Suprapubic skin (tissue), 4 donors: Measurements from ENCODE around the gene SAMD10. TPM values are rescaled to one million over a fixed set of nuclear protein-coding genes. Genes with fewer than 3 reads are reported as not detected.

Source experiments
- DNase-seq, 2 donors: peaks; one replicate each; pipeline ENCODE4 v3.0.0-alpha.2; 2019; ENCODE audit warnings: low spot score in 2 of 2
- H3K27ac ChIP-seq: fragments of 200-600 bp; sonication (generic); one replicate; pipeline ENCODE4 v1.5.1; 2019
- H3K27me3 ChIP-seq: fragments of 200-600 bp; sonication (generic); one replicate; pipeline ENCODE4 v1.5.1; 2019
- H3K36me3 ChIP-seq: fragments of 200-600 bp; sonication (generic); one replicate; pipeline ENCODE4 v1.5.1; 2019
- H3K4me1 ChIP-seq: fragments of 200-600 bp; sonication (generic); one replicate; pipeline ENCODE4 v1.5.1; 2019
- H3K4me3 ChIP-seq: fragments of 200-600 bp; sonication (generic); one replicate; pipeline ENCODE4 v1.5.1; 2019; ENCODE audit warnings: mild to moderate bottlenecking
- H3K9me3 ChIP-seq: fragments of 200-600 bp; sonication (generic); one replicate; pipeline ENCODE4 v1.5.1; 2019
- EP300 ChIP-seq: sonication (generic); formaldehyde crosslinking; IDR thresholded peaks from one replicate; pipeline ENCODE4 v1.6.1; 2017; ENCODE audit warnings: antibody characterized with exemption
- POLR2A ChIP-seq, 2 donors: fragments of 450-650 bp; IDR thresholded peaks; one replicate each; pipeline ENCODE4 v1.6.1; 2017; ENCODE audit warnings: antibody characterized with exemption in 2 of 2, mild to moderate bottlenecking in 2 of 2, moderate library complexity in 2 of 2
- POLR2AphosphoS5 ChIP-seq, 3 donors: sonication (generic); formaldehyde crosslinking; IDR thresholded peaks; one replicate each; pipeline ENCODE4 v1.6.1; 2017; ENCODE audit warnings: antibody characterized with exemption in 3 of 3
- WGBS: methylation state at CpG from one replicate; pipeline ENCODE4 v1.1.5; 2018; 5-methylcytosine and 5-hydroxymethylcytosine counted together
- total RNA-seq, 4 donors: library from RNA; depleted of rRNA; stranded (reverse); fragments of >200 nt; gene quantifications; one replicate each; pipeline ENCODE4 v1.1.0, GENCODE V29; 2016
- TF ChIP-seq, protein P1 (sequence below), 2 donors: fragments of 200-600 bp in 1 of 2; fragments of 450-650 bp in 1 of 2; sonication (generic) in 1 of 2; IDR thresholded peaks; one replicate each; pipeline ENCODE4 v1.5.1; 2016 to 2019; ENCODE audit warnings: antibody characterized with exemption in 2 of 2, mild to moderate bottlenecking in 1 of 2, moderate library complexity in 1 of 2

Gene SAMD10
- total RNA-seq, 4 donors from 2014 or later, result 7.2 to 15.8 (median 9.6) TPM

DNA sequence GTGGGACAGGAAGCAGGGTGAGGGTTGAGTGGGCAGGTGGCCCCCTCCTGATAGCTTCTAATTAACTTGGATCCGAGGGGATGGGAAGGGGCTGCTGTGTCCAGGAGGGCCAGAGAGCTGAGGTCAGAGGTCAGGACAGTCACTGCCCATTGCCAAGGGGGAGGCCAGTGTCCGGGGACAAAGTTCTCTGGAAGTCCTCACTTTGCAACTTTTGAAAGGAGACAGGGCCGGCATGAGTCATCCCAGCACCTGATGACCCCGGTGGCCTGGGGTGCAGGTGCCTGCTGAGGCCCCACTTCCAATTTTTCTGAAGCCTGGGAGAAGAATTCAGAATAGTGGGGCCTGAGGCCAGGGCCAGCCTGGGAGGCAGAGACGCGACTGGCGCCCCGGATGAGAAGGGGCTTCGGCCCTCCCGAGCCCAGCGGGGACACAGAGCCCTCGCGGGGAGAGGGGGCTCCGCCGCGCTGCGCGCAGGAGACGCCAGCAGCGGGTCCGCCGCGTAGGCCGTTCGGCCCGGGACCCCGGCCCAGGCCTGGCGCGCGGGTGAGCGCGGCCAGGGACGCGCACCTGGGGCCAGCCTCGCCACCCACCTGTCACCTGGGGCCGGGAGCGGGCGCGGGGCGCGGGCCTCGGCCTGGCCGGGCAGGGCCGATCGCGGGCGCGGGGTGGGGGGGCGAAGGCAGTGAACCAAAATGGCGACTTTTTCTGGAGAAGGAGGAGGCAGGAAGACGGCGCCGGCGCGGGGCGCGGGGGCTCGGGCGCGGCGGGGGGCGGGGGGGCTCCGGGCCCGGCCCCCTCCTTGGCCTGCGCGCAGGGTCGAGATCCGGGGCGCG lies 10.3 kb downstream of the SAMD10 start:
- Histone ChIP-seq H3K9me3 (no peaks in the 10 kb centered on the region), H3K4me1 (peaks cover 28% of the 10 kb centered on the region), H3K36me3 (peaks cover 25% of the 10 kb centered on the region), H3K27me3 (no peaks in the 10 kb centered on the region), H3K4me3 (peak overlapping the region; percentile 76), H3K27ac (peak overlapping the region; percentile 69)
- peak in 1 of 2 donors; percentile 67 for DNase-seq
- TF ChIP-seq POLR2AphosphoS5 (IDR thresholded peaks at IDR 0.05), result no peak
- TF ChIP-seq, protein P1, sequence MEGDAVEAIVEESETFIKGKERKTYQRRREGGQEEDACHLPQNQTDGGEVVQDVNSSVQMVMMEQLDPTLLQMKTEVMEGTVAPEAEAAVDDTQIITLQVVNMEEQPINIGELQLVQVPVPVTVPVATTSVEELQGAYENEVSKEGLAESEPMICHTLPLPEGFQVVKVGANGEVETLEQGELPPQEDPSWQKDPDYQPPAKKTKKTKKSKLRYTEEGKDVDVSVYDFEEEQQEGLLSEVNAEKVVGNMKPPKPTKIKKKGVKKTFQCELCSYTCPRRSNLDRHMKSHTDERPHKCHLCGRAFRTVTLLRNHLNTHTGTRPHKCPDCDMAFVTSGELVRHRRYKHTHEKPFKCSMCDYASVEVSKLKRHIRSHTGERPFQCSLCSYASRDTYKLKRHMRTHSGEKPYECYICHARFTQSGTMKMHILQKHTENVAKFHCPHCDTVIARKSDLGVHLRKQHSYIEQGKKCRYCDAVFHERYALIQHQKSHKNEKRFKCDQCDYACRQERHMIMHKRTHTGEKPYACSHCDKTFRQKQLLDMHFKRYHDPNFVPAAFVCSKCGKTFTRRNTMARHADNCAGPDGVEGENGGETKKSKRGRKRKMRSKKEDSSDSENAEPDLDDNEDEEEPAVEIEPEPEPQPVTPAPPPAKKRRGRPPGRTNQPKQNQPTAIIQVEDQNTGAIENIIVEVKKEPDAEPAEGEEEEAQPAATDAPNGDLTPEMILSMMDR (IDR thresholded peaks at IDR 0.05), result no peak
- TF ChIP-seq EP300, result no peak
- 7% methylated on average over 11 of the region's 70 CpGs for WGBS

GRCh38 chr20:63968136-63968927 lies 11.1 kb downstream of the SAMD10 start:
- peaks cover 20% of the 10 kb centered on the region for H3K4me1 ChIP-seq
- DNase-seq, result peak in 1 of 2 donors; percentile 69
- H3K27ac ChIP-seq, result no peak overlapping the region
- no peaks in the 10 kb centered on the region for H3K9me3 ChIP-seq
- H3K36me3 ChIP-seq, result peaks cover 34% of the 10 kb centered on the region
- WGBS, result 86% methylated on average over 11 of the region's 14 CpGs
- no peaks in the 10 kb centered on the region for H3K27me3 ChIP-seq
- TF ChIP-seq EP300, result no peak
- no peak for TF ChIP-seq POLR2AphosphoS5 (IDR thresholded peaks at IDR 0.05)
- TF ChIP-seq, protein P1 (IDR thresholded peaks at IDR 0.05), result no peak
- no peak for TF ChIP-seq POLR2A (IDR thresholded peaks at IDR 0.05)
- H3K4me3 ChIP-seq, result peak overlapping the region; percentile 76

- 91% methylated on average over 7 of the region's 28 CpGs for WGBS
- peaks cover 20% of the 10 kb centered on the region for H3K4me1 ChIP-seq
- DNase-seq, result peak; percentile 56 to 76
- no peak overlapping the region for H3K4me3 ChIP-seq
- no peak overlapping the region for H3K27ac ChIP-seq
- TF ChIP-seq POLR2A (IDR thresholded peaks at IDR 0.05), result no peak
- H3K9me3 ChIP-seq, result no peaks in the 10 kb centered on the region
- H3K36me3 ChIP-seq, result peaks cover 42% of the 10 kb centered on the region
- H3K27me3 ChIP-seq, result no peaks in the 10 kb centered on the region
These were observed 11.9 kb downstream of the SAMD10 start for GRCh38 chr20:63967330-63968135.

- Histone ChIP-seq H3K4me1 (peaks cover 20% of the 10 kb centered on the region), H3K27ac (no peak overlapping the region), H3K4me3 (no peak overlapping the region), H3K9me3 (no peaks in the 10 kb centered on the region), H3K27me3 (no peaks in the 10 kb centered on the region), H3K36me3 (peaks cover 48% of the 10 kb centered on the region)
- TF ChIP-seq POLR2AphosphoS5 (IDR thresholded peaks at IDR 0.05) (no peak), POLR2A (IDR thresholded peaks at IDR 0.05) (no peak), EP300 (no peak)
- TF ChIP-seq, protein P1 (IDR thresholded peaks at IDR 0.05), result no peak
- 93% methylated on average over 6 of the region's 13 CpGs for WGBS
- peak in 1 of 2 donors; percentile 57 for DNase-seq
These were observed 12.5 kb downstream of the SAMD10 start for GRCh38 chr20:63966944-63967322.

GRCh38 chr20:63966172-63966943 lies 13.1 kb downstream of the SAMD10 start:
- Histone ChIP-seq H3K4me1 (peaks cover 20% of the 10 kb centered on the region), H3K27me3 (no peaks in the 10 kb centered on the region), H3K9me3 (no peaks in the 10 kb centered on the region), H3K36me3 (peaks cover 53% of the 10 kb centered on the region), H3K4me3 (no peak overlapping the region), H3K27ac (no peak overlapping the region)
- DNase-seq, result peak in 1 of 2 donors; percentile 64
- WGBS, result 98% methylated on average over 10 of the region's 27 CpGs
- TF ChIP-seq POLR2A (IDR thresholded peaks at IDR 0.05) (no peak), EP300 (no peak), POLR2AphosphoS5 (IDR thresholded peaks at IDR 0.05) (no peak)
- TF ChIP-seq, protein P1 (IDR thresholded peaks at IDR 0.05), result no peak
